ENCODE measurements around the gene RUSF1.
"Not testable (repeated sequence)": the region's sequence is repeated elsewhere in the genome, so short reads cannot be mapped to it uniquely, and the experiment has no call there.

RUSF1 gene

GRCh38 chr16:31487071-31487719 is 21.0 kb downstream of the RUSF1 start:
- DNase-seq (ENCODE audit: low spot score) = no peak

GRCh38 chr16:31486045-31486444 is 22.1 kb downstream of the RUSF1 start:
- no peak for DNase-seq (ENCODE audit: low spot score)

GRCh38 chr16:31485571-31485970 is 22.6 kb downstream of the RUSF1 start:
- DNase-seq (ENCODE audit: low spot score) = no peak

GRCh38 chr16:31484491-31485171 is 23.6 kb downstream of the RUSF1 start:
- DNase-seq (ENCODE audit: low spot score) = no peak

- DNase-seq (ENCODE audit: low spot score) = not testable (repeated sequence)
These were observed 24.1 kb downstream of the RUSF1 start for GRCh38 chr16:31484048-31484447.

GRCh38 chr16:31483081-31483480 is 25.1 kb downstream of the RUSF1 start, which contains the start of gene SLC5A2:
Gene SLC5A2 (plus strand): TSS chr16:31483123. CDS start chr16:31483137, 14 bp downstream.
- DNase-seq (ENCODE audit: low spot score) = no peak

GRCh38 chr16:31480851-31481536 is 27.2 kb downstream of the RUSF1 start:
- DNase-seq (ENCODE audit: low spot score) = no peak

GRCh38 chr16:31479751-31480150 is 28.4 kb downstream of the RUSF1 start:
- no peak for DNase-seq (ENCODE audit: low spot score)

GRCh38 chr16:31478956-31479355 is 29.2 kb downstream of the RUSF1 start:
- DNase-seq (ENCODE audit: low spot score) = no peak

GRCh38 chr16:31477220-31478216 is 30.7 kb downstream of the RUSF1 start:
- no peak for DNase-seq (ENCODE audit: low spot score)

- DNase-seq (ENCODE audit: low spot score) = no peak
These were observed 31.6 kb downstream of the RUSF1 start for GRCh38 chr16:31476303-31477219.

GRCh38 chr16:31475946-31476302 is 32.3 kb downstream of the RUSF1 start:
- DNase-seq (ENCODE audit: low spot score) = no peak

GRCh38 chr16:31474773-31475738 is 33.1 kb downstream of the RUSF1 start:
- no peak for DNase-seq (ENCODE audit: low spot score)

- no peak for DNase-seq (ENCODE audit: low spot score)
These were observed 33.9 kb downstream of the RUSF1 start for GRCh38 chr16:31474173-31474714.

- DNase-seq (ENCODE audit: low spot score) = no peak
These were observed 34.8 kb downstream of the RUSF1 start for GRCh38 chr16:31473264-31473984.

- no peak for DNase-seq (ENCODE audit: low spot score)
These were observed 35.4 kb downstream of the RUSF1 start for GRCh38 chr16:31472709-31473203.

GRCh38 chr16:31471875-31472708 is 36.1 kb downstream of the RUSF1 start, which contains the start of gene TGFB1I1:
Gene TGFB1I1 (plus strand): TSS chr16:31472152. CDS start chr16:31472189, 37 bp downstream.
- no peak for DNase-seq (ENCODE audit: low spot score)
